Kidney tubule cell (primary cell): Measurements from ENCODE around the gene TTPAL.
A peak's percentile ranks its signal among the peaks of the same experiment; 100 is the strongest.

Experiments
- DNase-seq: peaks from one replicate; pipeline ENCODE4 v3.0.0-alpha.2; 2018; ENCODE audit warnings: low spot score

Gene TTPAL

GRCh38 chr20:44475694-44476560, at the start of gene TTPAL:
TTPAL (plus strand) TSS chr20:44475874; CDS start chr20:44480000, 4,126 bp downstream.
- DNase-seq: peak; percentile 89

- DNase-seq: no peak
Measured at GRCh38 chr20:44425923-44426322, 49.8 kb upstream of the TTPAL start.

GRCh38 chr20:44426879-44427790, 48.5 kb upstream of the TTPAL start:
- DNase-seq: no peak

GRCh38 chr20:44427804-44428173, 47.9 kb upstream of the TTPAL start:
- DNase-seq: no peak

GRCh38 chr20:44428174-44429016, 47.3 kb upstream of the TTPAL start:
- DNase-seq: no peak

- no peak for DNase-seq
Measured at GRCh38 chr20:44429017-44429339, 46.7 kb upstream of the TTPAL start.

GRCh38 chr20:44429419-44430269, 46.0 kb upstream of the TTPAL start:
- DNase-seq: no peak

GRCh38 chr20:44430270-44431065, 45.2 kb upstream of the TTPAL start:
- no peak for DNase-seq

- DNase-seq: no peak
Measured at GRCh38 chr20:44431118-44431501, 44.6 kb upstream of the TTPAL start.

GRCh38 chr20:44431502-44432234, 44.0 kb upstream of the TTPAL start:
- peak; percentile 15 for DNase-seq

- no peak for DNase-seq
Measured at GRCh38 chr20:44432618-44433577, 42.8 kb upstream of the TTPAL start.

- DNase-seq: peak; percentile 27
Measured at GRCh38 chr20:44433751-44434538, 41.7 kb upstream of the TTPAL start.

GRCh38 chr20:44435630-44436335, 39.9 kb upstream of the TTPAL start:
- peak; percentile 35 for DNase-seq

GRCh38 chr20:44436393-44436792, 39.3 kb upstream of the TTPAL start:
- DNase-seq: no peak

- DNase-seq: no peak
Measured at GRCh38 chr20:44437497-44437896, 38.2 kb upstream of the TTPAL start.

- DNase-seq: no peak
Measured at GRCh38 chr20:44438782-44439181, 36.9 kb upstream of the TTPAL start.

- DNase-seq: no peak
Measured at GRCh38 chr20:44439318-44439717, 36.4 kb upstream of the TTPAL start.
